ENCODE measurements around the gene ADAMTS6.

ADAMTS6 gene

GRCh38 chr5:65307931-65308330, 173.8 kb downstream of the ADAMTS6 start:
- TF ChIP-seq POLR2AphosphoS5 (IDR thresholded peaks at IDR 0.05; ENCODE audit: low read depth, low read length) = no peak

GRCh38 chr5:65307088-65307487, 174.6 kb downstream of the ADAMTS6 start:
- no peak for TF ChIP-seq SIN3A (IDR thresholded peaks at IDR 0.05; ENCODE audit: borderline replicate concordance, insufficient read depth, low read length)

DNA sequence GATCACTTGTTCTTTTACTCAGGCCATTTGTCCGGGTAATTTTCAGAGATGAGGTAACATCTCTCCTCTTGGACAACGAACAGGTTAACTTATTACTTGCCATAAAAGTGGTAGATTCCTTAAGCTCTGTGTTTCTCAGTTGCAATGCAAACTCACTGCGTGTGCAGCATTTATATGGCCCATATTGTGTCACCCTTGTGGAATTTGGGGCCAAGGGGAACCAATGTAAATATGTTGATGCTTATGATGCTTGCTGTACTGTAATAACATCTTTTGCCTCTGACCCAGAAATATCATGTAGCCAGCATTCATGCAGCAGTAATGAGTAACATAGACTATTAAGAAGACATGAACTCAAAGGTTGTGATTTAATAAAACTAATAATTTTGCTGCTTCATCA, 175.8 kb downstream of the ADAMTS6 start:
- TF ChIP-seq REST (IDR thresholded peaks at IDR 0.05; ENCODE audit: insufficient read depth in 1 of 2, low read depth in 2 of 2, low read length in 2 of 2) (no peak), POLR2AphosphoS5 (IDR thresholded peaks at IDR 0.05; ENCODE audit: low read depth, low read length) (no peak), SIN3A (IDR thresholded peaks at IDR 0.05; ENCODE audit: borderline replicate concordance, insufficient read depth, low read length) (no peak), TAF1 (IDR thresholded peaks at IDR 0.05; ENCODE audit: borderline replicate concordance, insufficient read depth, low read length) (no peak), FOXP2 (optimal IDR thresholded peaks at IDR 0.05; ENCODE audit: borderline replicate concordance, extremely low read depth, extremely low read length, insufficient read depth) (no peak)

DNA sequence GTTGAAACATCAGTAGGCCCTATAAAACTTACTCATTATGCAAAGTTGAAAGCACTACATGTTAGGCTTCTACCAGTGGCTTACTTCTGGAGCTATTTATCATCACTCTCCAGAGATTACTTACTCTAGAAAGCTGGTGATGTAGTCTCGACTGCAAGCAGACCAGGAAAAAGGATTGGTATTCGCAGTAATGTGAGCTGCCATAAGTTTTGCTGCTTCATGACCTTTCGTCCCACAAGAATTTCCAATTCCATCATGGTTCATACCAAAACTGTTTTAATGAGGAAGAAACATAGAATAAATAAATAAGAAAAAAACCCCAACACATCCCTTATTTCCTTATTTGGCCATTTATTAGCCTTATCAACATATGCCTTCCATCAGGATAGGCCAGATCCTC, 181.9 kb downstream of the ADAMTS6 start:
- TF ChIP-seq REST (IDR thresholded peaks at IDR 0.05; ENCODE audit: insufficient read depth in 1 of 2, low read depth in 2 of 2, low read length in 2 of 2) (no peak), SIN3A (IDR thresholded peaks at IDR 0.05; ENCODE audit: borderline replicate concordance, insufficient read depth, low read length) (no peak), POLR2AphosphoS5 (IDR thresholded peaks at IDR 0.05; ENCODE audit: low read depth, low read length) (no peak), FOXP2 (optimal IDR thresholded peaks at IDR 0.05; ENCODE audit: borderline replicate concordance, extremely low read depth, extremely low read length, insufficient read depth) (no peak), TAF1 (IDR thresholded peaks at IDR 0.05; ENCODE audit: borderline replicate concordance, insufficient read depth, low read length) (no peak)

DNA sequence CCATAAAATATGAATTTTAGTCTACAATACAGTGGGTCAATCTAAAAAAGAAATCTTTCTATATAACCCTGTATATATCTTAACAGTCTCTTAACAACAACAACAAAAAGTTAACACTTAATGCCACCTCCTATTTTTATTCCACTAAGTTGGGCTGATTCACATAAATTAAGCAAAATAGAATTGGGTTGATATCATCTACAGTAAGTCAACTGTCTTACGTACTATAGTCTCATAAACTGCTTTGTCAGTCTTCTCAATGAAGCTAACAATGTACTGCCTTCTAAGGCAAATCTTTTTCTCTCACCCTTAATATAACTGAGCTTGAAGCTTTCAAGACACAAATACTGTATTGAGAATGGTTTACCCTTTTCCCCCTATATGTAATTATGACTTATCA, 185.7 kb downstream of the ADAMTS6 start:
- TF ChIP-seq FOXP2 (optimal IDR thresholded peaks at IDR 0.05; ENCODE audit: borderline replicate concordance, extremely low read depth, extremely low read length, insufficient read depth) = no peak
- no peak for TF ChIP-seq POLR2AphosphoS5 (IDR thresholded peaks at IDR 0.05; ENCODE audit: low read depth, low read length)
- TF ChIP-seq TAF1 (IDR thresholded peaks at IDR 0.05; ENCODE audit: borderline replicate concordance, insufficient read depth, low read length) = no peak
- TF ChIP-seq SIN3A (IDR thresholded peaks at IDR 0.05; ENCODE audit: borderline replicate concordance, insufficient read depth, low read length) = no peak

DNA sequence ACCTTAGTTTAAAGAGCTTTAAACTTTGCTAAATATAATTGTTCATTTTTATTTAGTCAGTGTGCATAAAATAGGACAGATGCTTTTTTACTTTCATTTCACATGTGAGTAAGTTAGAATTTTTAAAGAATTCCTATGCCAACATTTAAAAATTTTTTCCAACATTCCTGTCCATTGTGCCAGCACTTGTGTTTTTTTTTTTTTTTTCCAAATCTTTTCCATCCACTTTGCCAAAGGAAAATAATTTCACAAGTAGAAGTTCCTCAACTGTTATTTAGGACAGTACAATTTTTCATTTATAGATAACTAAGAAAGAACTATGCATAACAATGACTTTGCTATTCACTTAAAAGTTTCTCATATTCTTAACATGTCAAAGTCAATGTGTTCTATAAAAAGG, 189.5 kb downstream of the ADAMTS6 start:
- TF ChIP-seq POLR2AphosphoS5 (IDR thresholded peaks at IDR 0.05; ENCODE audit: low read depth, low read length) (no peak), REST (IDR thresholded peaks at IDR 0.05; ENCODE audit: insufficient read depth in 1 of 2, low read depth in 2 of 2, low read length in 2 of 2) (no peak), SIN3A (IDR thresholded peaks at IDR 0.05; ENCODE audit: borderline replicate concordance, insufficient read depth, low read length) (no peak), FOXP2 (optimal IDR thresholded peaks at IDR 0.05; ENCODE audit: borderline replicate concordance, extremely low read depth, extremely low read length, insufficient read depth) (no peak), TAF1 (IDR thresholded peaks at IDR 0.05; ENCODE audit: borderline replicate concordance, insufficient read depth, low read length) (no peak)

DNA sequence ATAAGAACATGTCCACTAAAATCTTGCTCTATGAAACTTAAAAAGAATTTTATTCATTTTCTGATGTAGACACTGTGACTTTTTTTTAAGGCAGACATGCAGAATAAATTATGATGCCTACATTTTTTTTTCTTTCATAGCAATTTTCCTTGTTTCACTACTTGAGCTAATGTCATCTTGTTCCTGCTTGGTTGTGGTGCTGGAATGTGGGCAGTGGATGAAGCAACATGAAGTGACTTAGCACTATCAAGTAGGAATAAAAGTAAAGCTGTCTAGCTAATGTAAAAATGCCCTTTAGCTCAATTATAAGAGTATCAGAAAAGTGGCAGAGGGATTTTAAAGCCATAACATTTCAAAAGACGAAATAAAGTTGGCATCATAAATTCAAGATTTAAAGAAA, 191.0 kb downstream of the ADAMTS6 start:
- TF ChIP-seq POLR2AphosphoS5 (IDR thresholded peaks at IDR 0.05; ENCODE audit: low read depth, low read length) = no peak
- TF ChIP-seq FOXP2 (optimal IDR thresholded peaks at IDR 0.05; ENCODE audit: borderline replicate concordance, extremely low read depth, extremely low read length, insufficient read depth) = no peak
- no peak for TF ChIP-seq TAF1 (IDR thresholded peaks at IDR 0.05; ENCODE audit: borderline replicate concordance, insufficient read depth, low read length)
- no peak for TF ChIP-seq SIN3A (IDR thresholded peaks at IDR 0.05; ENCODE audit: borderline replicate concordance, insufficient read depth, low read length)
- TF ChIP-seq REST (IDR thresholded peaks at IDR 0.05; ENCODE audit: insufficient read depth in 1 of 2, low read depth in 2 of 2, low read length in 2 of 2) = no peak
